ENCODE results near the gene LRSAM1.
A peak's percentile ranks its signal among the peaks of the same experiment; 100 is the strongest.

Gene LRSAM1

DNA sequence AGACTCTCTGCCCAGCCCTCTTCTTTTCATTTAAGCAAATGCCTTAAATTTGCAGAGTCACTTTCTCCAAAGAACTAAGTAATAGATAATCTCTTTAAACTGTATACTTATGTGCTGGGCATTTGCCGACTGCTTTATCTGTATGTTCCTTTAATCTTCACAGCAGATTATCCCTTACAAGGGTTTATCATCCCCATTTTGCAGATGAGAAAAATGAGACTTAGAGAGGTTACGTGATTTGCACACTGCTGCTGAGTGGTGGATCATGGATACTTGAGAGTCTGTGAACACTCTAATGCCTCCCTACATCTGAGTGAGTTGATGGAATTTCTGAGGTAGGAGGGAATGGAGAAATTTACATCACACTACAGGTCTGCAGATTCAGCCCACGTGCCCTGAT, 23.0 kb upstream of the LRSAM1 start:
- no peak for DNase-seq

DNA sequence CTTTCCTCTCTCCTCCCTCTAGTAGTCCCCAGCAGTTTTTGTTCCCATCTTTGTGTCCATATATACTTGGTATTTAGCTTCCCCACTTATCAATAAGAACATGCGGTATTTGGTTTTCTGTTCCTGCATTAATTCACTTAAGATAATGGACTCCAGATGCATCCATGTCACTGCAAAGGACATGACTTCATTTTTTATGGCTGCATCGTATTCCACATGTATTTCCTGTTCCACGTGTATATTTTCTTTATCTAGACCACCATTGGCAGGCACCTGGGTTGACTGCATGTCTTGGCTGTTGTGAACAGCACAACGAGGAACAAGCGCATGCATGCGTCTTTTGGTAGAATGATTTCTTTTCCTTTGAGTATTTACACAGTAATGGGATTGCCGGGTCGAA, 20.9 kb upstream of the LRSAM1 start:
- no peak for DNase-seq

DNA sequence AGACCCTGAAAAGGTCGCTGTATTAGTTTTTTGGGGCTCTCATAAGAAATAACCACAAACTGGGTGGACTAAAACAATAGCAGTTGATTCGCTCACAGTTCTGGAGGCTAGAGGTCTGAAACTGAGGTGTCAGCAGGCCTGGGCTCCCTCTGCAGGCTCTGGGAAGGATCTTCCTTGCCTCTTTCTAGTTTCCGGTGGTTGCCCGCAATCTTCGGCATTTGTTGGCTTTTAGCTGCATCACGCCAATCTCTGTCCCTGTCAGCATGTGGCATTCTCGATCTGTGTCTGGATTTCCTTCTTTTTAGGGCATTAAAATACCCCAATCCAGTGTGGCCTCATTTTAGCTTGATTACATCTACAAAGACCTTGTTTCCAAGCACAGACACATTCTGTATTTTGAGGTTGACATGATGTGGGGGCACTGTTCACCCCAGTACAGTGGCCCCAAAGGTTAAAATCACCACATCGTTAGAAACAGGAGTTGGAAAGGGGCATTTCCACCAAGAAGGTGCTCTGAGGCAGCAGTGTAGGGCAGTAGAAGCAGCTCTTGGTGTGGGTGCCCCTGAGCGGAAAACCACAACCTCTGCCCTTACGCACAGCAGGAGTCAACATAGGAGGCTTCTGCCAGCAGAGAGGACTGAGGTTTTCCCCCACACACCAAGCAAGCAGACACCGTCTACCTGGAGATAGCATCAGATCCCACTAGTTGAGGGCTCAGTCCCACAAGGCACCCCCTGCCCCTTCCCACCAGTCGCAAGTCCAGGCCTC, 13.6 kb upstream of the LRSAM1 start:
- no peak for DNase-seq

DNA sequence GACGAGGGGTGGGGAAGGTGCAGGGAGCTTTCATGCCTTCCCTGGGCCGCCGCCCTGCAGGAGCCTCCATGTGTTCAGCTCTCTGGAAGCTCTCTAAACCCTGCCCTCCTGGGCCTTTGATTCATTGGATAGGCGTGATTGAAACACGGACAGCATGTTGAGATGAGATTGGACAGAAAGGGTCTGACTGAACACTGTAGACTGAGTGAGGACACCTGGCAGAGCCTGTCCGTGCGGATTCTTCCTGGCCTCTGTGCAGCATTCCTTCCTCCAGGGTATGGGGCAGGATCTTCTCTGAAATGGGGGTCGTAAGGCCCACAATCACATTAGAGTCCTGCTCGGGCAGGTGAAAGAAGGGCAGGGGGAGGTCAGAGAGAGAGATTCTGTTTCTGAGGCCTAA, 12.9 kb upstream of the LRSAM1 start:
- DNase-seq, result no peak

DNA sequence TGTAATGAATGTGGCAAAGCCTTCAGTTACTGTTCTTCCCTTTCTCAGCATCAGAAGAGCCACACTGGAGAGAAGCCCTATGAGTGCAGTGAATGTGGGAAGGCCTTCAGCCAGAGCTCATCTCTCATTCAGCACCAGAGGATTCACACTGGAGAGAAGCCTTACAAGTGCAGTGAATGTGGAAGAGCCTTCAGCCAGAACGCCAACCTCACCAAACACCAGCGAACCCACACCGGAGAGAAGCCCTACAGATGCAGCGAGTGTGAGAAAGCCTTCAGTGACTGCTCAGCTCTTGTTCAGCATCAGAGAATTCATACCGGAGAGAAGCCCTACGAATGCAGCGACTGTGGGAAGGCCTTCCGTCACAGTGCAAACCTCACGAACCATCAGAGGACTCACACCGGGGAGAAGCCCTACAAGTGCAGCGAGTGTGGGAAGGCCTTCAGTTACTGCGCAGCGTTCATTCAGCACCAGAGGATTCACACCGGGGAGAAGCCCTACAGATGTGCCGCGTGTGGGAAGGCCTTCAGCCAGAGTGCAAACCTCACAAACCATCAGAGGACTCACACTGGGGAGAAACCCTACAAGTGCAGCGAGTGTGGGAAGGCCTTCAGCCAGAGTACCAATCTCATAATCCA, 6.9 kb upstream of the LRSAM1 start:
- DNase-seq, result no peak

DNA sequence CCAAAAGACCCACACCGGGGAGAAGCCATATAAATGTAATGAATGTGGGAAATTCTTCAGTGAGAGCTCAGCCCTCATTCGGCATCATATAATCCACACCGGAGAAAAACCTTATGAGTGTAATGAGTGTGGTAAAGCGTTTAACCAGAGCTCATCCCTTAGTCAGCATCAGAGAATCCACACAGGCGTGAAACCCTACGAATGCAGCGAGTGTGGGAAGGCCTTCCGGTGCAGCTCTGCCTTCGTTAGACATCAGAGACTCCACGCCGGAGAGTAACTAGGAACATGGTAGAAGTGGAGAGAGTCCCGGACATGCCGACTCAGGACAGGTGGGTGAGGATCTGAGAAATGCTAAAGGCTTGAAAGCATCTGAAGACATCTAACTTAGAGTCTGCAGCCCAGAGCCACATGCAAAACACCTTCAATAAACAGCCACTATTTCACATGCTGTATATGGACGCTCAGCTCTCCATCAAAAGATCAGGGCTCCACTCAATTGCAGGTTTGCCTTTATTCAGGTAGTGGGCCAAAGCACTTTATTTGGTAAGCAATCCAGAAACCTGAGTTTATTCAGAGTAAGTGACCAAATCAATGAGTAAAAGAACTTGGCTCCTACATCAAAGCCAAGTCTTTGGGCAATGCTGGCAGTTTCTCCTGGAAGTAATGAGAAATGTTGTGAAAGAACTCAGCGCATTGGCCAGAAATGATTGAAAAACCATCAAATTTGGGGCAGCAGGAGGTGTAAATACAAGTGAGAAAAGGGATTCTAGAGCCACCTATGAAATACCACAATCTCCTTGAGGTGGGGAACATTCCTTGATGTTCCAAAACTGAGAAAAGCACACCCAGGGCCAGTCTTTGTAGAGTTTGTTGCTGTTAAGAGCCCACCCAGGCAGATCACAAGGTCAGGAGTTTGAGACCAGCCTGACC, 6.1 kb upstream of the LRSAM1 start:
- no peak for DNase-seq

DNA sequence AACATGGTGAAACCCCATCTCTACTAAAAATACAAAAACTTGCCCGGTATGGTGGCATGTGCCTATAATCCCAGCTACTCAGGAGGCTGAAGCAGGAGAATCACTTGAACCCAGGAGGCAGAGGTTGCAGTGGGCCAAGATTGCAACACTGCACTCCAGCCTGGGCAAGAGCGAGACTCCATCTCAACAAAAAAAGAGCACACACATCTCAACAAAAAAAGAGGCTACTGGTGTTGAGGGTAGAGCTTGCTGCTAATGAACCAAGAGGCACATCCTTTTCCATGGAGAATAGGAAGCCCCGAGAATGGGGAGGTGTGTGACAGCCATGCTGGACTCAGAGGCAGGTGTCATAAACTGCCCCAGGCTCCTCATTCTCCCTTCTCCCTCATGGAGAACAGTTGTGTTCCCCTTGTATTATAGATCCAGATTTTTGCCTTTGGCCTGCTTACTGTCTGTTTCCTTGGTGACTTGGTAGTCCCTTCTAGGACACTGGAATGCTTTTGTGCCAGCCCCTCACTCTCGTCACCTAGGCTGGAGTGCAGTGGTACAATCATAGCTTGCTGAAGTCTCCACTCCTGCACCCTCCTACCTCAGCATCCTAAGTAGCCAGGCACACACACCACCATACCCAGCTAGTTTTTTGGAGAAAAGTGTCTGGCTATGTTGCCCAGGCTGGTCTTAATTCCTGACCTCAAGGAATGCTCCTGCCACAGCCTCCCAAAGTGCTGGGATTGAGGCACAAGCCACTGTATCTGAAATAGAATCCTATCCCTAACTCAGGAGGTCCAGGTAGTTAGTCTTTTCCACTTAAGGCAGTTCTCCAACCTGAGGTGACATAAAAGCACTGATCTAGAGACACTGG, 5.2 kb upstream of the LRSAM1 start:
- DNase-seq, result no peak

DNA sequence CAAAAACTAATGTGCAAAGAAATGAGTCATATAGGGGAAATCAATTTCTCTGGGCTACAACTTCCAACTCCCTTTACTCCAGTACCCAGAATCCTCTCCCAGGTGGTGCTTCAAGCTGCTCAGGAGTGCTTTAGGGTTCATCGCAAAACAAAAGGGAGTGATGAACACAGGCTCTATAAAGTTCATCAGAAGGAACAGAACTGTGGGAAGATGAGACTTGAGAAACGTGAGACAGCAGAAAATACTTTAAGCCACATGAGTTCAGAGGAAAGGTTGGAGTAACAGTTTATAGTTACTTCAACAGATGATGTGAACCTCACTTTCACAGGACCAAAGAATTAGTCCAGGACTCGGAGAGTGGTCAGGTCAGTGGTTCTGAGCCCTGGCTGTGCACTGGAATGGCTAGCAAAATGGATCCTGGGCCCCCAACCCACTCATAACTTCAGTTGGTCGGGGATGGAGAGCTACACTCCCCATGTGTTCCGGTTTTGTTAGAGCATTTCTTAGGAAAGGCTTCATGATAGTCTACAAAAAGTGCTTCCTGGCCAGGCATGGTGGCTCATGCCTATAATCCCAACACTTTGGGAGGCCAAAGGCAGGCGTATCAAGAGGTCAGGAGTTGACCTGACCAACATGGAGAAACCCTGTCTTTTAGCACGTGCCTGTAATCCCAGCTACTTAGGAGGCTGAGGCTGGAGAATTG, 4.4 kb upstream of the LRSAM1 start:
- DNase-seq, result no peak

DNA sequence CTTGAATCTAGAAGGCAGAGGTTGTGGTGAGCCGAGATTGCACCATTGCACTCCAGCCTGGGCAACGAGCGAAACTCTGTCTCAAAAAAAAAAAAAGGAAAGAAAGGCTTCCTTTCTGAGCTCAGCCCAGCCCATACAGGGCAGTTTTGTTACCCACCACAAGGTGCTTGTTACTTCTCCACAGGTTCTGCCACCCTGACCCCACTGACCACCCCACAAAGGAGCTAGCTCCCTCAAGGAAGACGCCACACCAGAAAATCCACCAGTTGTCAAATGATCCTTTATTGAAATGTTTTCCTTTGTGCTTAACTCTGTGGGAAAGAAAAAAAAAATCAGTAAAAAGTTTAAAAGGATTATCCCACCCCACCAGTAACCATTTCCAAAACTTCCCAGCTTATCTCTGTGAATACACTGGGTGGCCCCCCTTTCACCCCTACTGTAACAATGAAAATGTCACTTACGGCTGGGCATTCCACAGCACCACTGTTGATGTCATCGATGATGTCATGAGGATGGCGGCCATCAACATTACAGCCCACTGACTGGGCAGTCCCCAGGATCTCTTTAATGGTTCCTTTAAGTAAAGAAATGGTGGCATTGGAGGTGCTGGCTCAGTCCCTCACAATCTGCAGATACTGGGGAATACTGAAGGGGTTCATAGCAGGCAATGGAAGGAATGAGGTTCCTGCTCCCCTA, 3.7 kb upstream of the LRSAM1 start:
- DNase-seq, result no peak

DNA sequence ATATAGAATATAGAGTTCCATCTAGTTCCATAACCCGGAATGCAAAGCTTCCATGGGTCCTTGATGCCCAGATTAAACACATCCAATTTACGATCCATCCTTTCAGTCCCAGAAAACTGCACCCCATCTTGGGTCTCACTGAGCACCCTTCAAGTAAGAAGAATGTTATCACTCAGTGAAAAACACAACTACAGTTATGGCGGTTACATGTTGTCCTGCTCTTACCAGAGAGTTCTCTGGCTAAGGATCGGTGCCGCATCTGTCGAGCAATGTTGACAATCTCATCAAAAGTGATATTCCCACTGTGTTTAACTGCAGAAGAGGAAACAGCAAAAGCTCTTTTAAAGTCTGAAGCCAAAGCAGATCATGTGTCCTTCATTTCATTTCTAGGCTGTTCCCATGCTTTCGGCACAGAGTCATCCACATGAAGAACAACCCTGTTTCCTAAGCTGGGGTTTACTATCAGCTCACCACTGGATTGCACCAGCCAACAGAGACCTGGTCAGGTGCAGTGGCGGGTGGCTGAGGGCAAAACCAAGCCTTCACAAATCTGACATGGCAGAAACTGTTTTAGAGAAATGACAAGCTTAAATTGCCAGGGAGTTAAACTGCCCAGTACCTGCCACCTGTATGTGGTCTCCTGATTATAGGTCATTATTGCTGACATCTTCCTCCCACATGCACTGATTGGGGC, 3.1 kb upstream of the LRSAM1 start:
- no peak for DNase-seq

DNA sequence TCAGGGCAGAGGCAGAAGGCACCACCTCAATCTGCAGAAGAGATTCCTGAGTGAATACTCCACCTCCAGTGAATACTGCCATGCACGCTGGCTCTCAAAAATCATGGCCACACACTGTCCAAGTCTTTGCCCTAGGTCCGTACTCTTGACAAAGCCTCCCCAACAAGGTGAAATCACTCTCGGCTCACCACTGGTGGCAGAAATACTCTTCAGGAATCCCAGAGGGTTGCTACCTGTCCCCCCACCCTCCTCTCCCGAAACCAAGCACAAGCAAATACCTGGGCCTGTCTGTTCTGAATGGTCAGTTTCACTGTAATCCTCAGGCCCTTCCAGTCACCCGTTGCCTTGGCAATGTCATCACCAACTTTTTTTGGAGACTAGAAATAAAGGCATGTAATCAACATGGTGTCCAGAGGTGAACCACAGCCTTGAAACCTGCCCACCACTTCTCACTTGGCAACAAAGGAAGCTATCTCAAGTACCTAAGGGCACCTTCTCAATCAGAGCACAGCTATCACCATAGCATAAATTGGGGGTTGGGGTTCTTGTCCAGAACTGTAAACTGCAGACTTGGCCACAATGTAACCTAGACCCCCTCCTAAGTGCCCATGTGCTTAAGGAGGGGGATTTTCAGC, 1.9 kb upstream of the LRSAM1 start:
- DNase-seq, result no peak

DNA sequence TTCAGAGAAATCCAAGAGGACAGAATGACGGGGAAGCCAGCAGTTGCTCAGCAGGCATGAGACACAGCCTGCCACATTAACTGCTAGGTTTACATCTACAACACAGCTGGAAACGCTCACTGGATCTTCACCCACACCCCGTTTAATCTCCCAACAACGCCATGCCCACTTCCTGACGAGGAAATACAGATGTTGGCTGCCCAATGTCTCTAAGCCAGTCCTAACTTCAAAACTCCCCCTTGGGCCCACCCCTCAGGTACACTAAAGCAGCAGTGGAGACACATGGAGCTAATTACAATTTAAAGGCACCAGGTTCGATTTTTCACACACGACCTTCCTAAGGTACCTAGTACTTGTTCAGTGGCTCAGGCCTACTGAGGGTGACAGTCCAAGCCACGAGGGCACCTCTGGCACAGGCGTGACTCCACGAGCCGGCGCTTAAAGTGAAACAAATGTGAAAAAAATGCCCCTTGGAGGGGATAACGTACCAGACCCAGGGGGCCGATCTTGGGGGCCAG, 1.0 kb upstream of the LRSAM1 start:
- DNase-seq, result no peak

DNA sequence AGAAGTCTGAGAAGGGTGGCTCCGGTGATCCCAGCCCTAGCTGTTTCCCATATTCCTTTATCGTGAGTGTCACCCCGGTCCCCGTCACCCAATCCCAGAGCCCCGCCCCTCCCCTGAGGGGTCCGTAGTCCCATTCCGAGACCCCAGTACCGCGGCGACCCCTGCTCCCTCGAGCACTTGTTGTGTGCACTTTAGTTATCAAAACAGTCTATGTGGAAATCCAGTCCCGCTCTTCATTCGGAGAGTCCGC, 223 bp downstream of the LRSAM1 start:
- DNase-seq, result no peak

DNA sequence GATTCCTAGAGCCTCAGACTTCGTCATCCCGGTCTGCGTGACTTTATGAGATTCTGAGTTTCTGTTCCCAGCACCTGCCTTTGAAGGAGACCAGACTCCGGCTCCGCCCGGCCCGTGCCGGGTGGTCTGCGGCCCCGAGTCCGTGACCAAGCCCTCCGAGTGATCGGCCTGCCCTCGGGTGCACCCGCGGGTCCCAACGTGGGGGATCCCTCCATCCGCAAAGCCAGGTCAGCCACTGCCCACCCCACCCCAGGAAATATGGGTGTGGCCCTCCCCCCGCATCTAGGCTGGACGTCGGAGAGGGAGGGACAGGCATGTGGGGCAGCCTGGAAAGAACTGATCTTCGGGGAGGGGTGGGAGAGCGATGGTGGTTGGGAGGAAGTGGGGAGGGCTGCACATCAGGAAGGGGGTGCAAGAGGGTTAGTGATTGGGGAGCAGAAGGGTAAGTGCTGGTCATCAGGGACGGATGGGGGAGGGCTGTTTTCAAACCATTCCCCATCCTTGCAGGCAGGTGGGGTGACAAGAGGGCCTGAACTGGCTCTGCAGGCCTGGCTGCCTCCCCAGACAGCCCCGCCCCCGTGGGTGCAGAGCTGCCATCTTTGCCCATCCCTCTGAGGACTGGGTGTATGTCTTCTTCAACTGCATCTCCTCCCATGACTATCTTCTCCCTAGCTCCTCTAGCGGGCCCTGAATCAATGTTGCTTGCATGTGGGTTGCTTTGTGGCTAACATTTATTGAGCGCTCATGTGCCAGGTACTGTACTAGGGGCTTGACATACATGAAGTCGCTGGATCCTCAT, 747 bp downstream of the LRSAM1 start:
- peak; percentile 59 for DNase-seq

DNA sequence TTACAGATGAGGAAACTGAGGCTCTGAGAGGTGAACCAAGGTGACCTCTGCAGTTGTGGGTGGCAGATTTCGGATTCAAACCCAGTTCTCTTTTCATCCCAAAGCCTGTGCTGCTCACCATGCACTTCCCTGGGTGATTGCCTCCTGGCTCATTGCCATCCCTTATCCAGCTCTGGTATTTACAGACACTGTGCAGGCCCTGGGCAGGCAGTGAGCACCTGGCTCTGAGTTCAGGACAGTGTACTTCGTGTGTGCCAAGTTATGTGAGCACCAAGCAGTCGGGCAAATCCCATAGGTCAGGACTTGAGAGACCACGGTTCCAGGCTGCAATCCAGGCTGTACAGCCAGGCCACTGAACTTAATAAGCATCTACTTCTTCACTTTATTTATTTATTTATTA, 1.4 kb downstream of the LRSAM1 start:
- no peak for DNase-seq

DNA sequence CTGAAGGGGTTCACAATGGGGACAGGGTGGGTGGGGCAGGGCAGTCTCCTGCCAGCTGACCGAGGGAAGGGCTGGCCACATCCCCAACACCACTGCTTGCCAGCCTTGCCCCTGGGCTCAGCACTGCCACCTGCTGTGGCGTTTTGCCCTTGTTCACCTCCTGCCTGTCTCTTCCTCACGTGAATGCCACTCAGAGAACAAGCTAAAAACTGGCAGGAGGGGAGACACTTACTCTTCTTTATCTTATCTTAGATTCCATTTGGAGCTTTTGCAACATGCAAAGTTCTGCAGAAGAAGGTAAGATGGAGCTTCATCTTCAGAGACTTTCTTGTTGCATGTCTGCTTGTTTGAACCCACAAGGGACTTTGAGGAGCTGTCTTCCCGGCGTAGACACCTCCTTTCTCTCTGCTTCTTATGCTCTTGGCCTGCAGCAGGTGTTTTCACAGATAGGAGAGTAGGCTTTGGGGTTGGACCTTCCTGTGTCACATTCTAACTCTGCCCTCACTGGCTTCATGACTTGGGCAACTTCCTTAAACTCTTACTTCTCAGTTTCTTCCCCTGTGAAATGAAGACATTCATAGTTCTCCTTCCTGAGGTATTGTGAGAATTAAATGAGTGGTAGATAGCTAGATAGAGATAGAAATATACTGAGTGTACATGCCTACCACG, 4.1 kb downstream of the LRSAM1 start:
- DNase-seq, result no peak

DNA sequence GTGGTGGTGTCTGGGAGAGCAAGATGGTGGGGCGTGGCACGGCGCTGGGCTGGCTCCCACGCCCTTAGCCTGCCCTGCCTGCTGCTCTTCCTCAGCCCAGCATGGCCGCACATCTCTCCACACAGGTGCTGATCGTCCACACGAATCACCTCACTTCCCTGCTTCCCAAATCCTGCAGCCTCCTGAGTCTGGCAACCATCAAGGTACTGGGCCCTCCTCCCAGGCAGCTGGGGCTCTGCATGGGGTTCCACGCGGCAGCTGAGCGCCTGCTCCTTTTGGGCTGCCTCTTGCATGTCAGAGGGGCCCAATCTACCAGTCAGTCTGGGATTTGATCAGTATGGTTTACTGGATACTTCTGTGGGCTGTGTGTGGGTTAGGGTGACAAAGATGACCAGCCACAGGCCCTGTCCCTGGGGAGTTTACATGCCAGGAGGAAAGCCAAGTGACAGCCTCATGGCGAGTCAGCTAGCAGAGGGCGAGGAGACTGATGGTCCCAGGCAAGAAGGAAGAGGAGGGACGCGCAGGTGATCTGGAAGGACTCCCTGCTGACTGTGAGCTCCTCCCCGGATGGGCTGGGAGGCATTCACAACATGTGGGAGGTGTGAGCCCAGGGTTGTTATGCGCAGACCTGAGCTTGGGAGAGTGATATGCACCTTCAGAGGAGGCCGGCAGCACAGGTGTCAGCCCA, 6.0 kb downstream of the LRSAM1 start:
- no peak for DNase-seq

DNA sequence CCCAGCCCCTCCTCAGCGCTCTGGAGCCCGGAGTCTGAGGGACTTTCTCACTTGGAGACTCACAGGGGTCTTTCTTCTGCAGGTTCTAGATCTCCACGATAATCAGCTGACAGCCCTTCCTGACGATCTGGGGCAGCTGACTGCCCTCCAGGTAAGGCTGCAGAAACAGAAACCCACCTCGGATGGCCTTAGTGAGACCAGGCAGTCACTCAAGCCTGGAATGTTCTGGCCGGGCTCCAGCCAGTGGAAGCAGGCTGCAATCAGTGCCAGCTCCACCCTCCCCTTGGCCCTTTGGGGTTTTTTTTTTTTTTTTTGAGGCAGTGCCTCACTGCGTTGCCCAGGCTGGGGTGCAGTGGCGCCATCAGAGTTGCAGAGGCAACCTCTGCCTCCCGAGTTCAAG, 7.6 kb downstream of the LRSAM1 start:
- no peak for DNase-seq
